ENCODE measurements around the gene ZXDC.

DNA sequence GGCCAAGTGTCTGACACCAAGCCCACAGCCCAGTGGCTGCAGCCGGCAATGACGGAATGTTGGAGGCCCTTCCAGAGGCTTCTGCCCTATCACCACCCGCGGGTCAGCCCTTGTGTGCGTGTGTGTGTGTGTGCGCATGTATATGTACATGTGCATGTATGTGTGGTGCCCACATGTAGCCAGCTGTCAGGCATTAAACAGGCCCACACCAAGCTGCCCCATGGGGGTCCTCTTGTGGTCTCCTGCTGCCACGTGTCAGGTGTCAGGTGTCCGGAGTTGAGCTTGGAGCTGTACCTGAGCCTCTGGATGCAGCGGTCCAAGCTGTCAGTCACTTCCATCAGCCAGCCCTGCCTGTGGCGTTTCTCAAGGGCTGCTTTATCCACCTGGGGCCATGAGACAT, 28.0 kb upstream of the ZXDC start:
- no peak for TF ChIP-seq POLR2A (IDR thresholded peaks at IDR 0.05)
- TF ChIP-seq, protein P1, sequence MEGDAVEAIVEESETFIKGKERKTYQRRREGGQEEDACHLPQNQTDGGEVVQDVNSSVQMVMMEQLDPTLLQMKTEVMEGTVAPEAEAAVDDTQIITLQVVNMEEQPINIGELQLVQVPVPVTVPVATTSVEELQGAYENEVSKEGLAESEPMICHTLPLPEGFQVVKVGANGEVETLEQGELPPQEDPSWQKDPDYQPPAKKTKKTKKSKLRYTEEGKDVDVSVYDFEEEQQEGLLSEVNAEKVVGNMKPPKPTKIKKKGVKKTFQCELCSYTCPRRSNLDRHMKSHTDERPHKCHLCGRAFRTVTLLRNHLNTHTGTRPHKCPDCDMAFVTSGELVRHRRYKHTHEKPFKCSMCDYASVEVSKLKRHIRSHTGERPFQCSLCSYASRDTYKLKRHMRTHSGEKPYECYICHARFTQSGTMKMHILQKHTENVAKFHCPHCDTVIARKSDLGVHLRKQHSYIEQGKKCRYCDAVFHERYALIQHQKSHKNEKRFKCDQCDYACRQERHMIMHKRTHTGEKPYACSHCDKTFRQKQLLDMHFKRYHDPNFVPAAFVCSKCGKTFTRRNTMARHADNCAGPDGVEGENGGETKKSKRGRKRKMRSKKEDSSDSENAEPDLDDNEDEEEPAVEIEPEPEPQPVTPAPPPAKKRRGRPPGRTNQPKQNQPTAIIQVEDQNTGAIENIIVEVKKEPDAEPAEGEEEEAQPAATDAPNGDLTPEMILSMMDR (IDR thresholded peaks at IDR 0.05): no peak

All from uterus (tissue), 2 donors.